K562 (cell line): ENCODE results near the gene LILRB3. TPM values are rescaled to one million over a fixed set of nuclear protein-coding genes. Genes with fewer than 3 reads are reported as not detected.

ENCODE experiments used
- ATAC-seq: fragments of 200-7000 bp; cut with Tn5 transposase; 3 replicates; pipeline ENCODE4 v1.9.1; 2020; ENCODE audit warnings: moderate library complexity
- BruUV-seq: library from RNA; stranded (reverse); fragments of 400-500 nt; replicated peaks from 2 replicates; lab custom pipeline; 2021; lab: Mats Ljungman, UMichigan
- CTCF ChIA-PET: fragments of 300-600 bp; formaldehyde crosslinking; extraction: SDS; loops from one replicate; lab custom pipeline; 2021; ENCODE audit warnings: low intra/inter-chr PET ratio; lab: Yijun Ruan, JAX
- POLR2A ChIA-PET: fragments of 300-600, 350-650 bp; sonication (Branson Sonifier 250); formaldehyde crosslinking; extraction: SDS; loops from one replicate; lab custom pipeline; 2021; ENCODE audit warnings: antibody characterized with exemption, inconsistent platforms; lab: Yijun Ruan, JAX
- DNase-seq, 4 experiments: peaks; one replicate each; pipeline versions ENCODE4 v3.0.0 to v3.0.0-alpha.2; 2011 to 2018; ENCODE audit warnings: low spot score in 3 of 4, mixed read lengths in 3 of 4; ENCODE audit errors: extremely low read depth in 1 of 4
- FAIRE-seq: peaks from 2 replicates; lab custom pipeline; 2011; peaks lifted over from hg19 to GRCh38; lab: Jason Lieb, UNC
- H2AFZ ChIP-seq: 2 replicates; pipeline ENCODE4 v1.6.0; 2011; ENCODE audit warnings: low read depth, low read length, control low read depth, inconsistent platforms
- H3K27ac ChIP-seq: fragments of 200-600 bp; 3 replicates; pipeline ENCODE4 v1.8.0; 2011; ENCODE audit warnings: low read depth, mild to moderate bottlenecking, control low read depth, inconsistent platforms, low read length, moderate library complexity, mixed read lengths; ENCODE audit errors: extremely low read depth
- H3K27me3 ChIP-seq, 2 experiments: fragments of 300-600 bp in 1 of 2; 2 replicates in 1 of 2; 3 replicates in 1 of 2; pipeline versions ENCODE4 v1.6.0 to v1.8.0; 2011; ENCODE audit warnings: inconsistent platforms in 2 of 2, low read length in 2 of 2, mild to moderate bottlenecking in 1 of 2, mixed read lengths in 1 of 2, moderate library complexity in 1 of 2; ENCODE audit not compliant: control insufficient read depth in 2 of 2, insufficient read depth in 2 of 2
- H3K36me3 ChIP-seq: fragments of 300-600 bp; 3 replicates; pipeline ENCODE4 v1.8.0; 2011; ENCODE audit warnings: mild to moderate bottlenecking, low read length, inconsistent platforms; ENCODE audit not compliant: control insufficient read depth, insufficient read depth
- H3K4me1 ChIP-seq, 2 experiments: fragments of 200-600 bp in 1 of 2; replicated peaks in 1 of 2; 2 replicates in 1 of 2; 3 replicates in 1 of 2; pipeline versions ENCODE4 v1.5.1 to v1.8.0; 2011; ENCODE audit warnings: inconsistent platforms in 2 of 2, low read length in 2 of 2, mild to moderate bottlenecking in 1 of 2, mixed read lengths in 1 of 2, moderate library complexity in 1 of 2; ENCODE audit not compliant: control insufficient read depth in 2 of 2, insufficient read depth in 2 of 2
- H3K4me2 ChIP-seq: 2 replicates; pipeline ENCODE4 v1.6.1; 2011; ENCODE audit warnings: low read length, control low read depth, inconsistent platforms, mixed read lengths; ENCODE audit not compliant: insufficient read depth
- H3K4me3 ChIP-seq: fragments of 200-600 bp; sonication (generic), shearing (Covaris generic); 2 replicates; pipeline ENCODE4 v1.5.1; 2016; ENCODE audit warnings: control low read depth, inconsistent platforms
- H3K79me2 ChIP-seq: fragments of 200-600 bp; 3 replicates; pipeline ENCODE4 v1.8.0; 2011; ENCODE audit warnings: low read length, inconsistent platforms; ENCODE audit not compliant: control insufficient read depth, insufficient read depth
- H3K9ac ChIP-seq, 2 experiments: 2 replicates each; pipeline versions ENCODE4 v1.6.0 to v1.6.1; 2011; ENCODE audit warnings: low read depth in 2 of 2, low read length in 2 of 2, control low read depth in 1 of 2, inconsistent platforms in 1 of 2, mild to moderate bottlenecking in 1 of 2, mixed read lengths in 1 of 2; ENCODE audit not compliant: insufficient read depth in 1 of 2
- H3K9me1 ChIP-seq: one replicate; pipeline ENCODE4 v1.6.0; 2011; ENCODE audit warnings: inconsistent platforms, mild to moderate bottlenecking, low read length, moderate library complexity; ENCODE audit not compliant: control insufficient read depth, insufficient read depth
- H3K9me3 ChIP-seq: replicated peaks from 2 replicates; pipeline ENCODE4 v1.5.1; 2011; ENCODE audit warnings: low read depth, low read length, inconsistent platforms; ENCODE audit not compliant: control insufficient read depth, insufficient read depth
- H4K20me1 ChIP-seq: replicated peaks from 2 replicates; pipeline ENCODE4 v1.6.1; 2011; ENCODE audit warnings: low read length, inconsistent platforms, mixed read lengths; ENCODE audit not compliant: control insufficient read depth, insufficient read depth
- BMI1 ChIP-seq: fragments of 150-350 bp; IDR thresholded peaks from 2 replicates; pipeline ENCODE4 v1.6.1; 2014; ENCODE audit warnings: low read length
- CXXC5 ChIP-seq: fragments of 250-450 bp; sonication (Bioruptor Pico); IDR thresholded peaks from 2 replicates; pipeline ENCODE4 v1.8.0; 2022; ENCODE audit warnings: inconsistent platforms, mild to moderate bottlenecking, moderate library complexity
- DDX20 ChIP-seq: fragments of 450-650 bp; IDR thresholded peaks from 2 replicates; pipeline ENCODE4 v1.6.1; 2016; ENCODE audit warnings: missing genetic modification characterization, low read depth, mild to moderate bottlenecking, missing compliant biosample characterization, moderate library complexity
- E2F1 ChIP-seq: sonication (generic); formaldehyde crosslinking; IDR thresholded peaks from 2 replicates; pipeline ENCODE4 v1.8.1; 2023; ENCODE audit warnings: mild to moderate bottlenecking, missing genetic modification reagents, moderate library complexity
- ESRRB ChIP-seq: fragments of 250-450 bp; sonication (Bioruptor Pico); IDR thresholded peaks from 2 replicates; pipeline ENCODE4 v1.5.0; 2020; ENCODE audit warnings: mild to moderate bottlenecking, moderate library complexity, borderline replicate concordance
- KLF1 ChIP-seq: fragments of 450-650 bp; IDR thresholded peaks from 2 replicates; pipeline ENCODE4 v1.6.1; 2016; ENCODE audit warnings: missing genetic modification characterization, missing compliant biosample characterization
- MECOM ChIP-seq: fragments of 250-450 bp; sonication (Bioruptor Pico); IDR thresholded peaks from 2 replicates; pipeline ENCODE4 v1.8.0; 2022; ENCODE audit warnings: inconsistent platforms
- MEF2D ChIP-seq: conservative IDR thresholded peaks from 2 replicates; pipeline ENCODE4 v1.6.1; 2016; ENCODE audit warnings: low read depth, missing genetic modification characterization, missing compliant biosample characterization
- NFIC ChIP-seq: fragments of 450-650 bp; IDR thresholded peaks from 2 replicates; pipeline ENCODE4 v1.6.1; 2017; ENCODE audit warnings: mild to moderate bottlenecking, inconsistent platforms
- SAFB2 ChIP-seq: fragments of 200-400 bp; formaldehyde crosslinking; IDR thresholded peaks from 2 replicates; pipeline ENCODE4 v1.6.1; 2018; ENCODE audit warnings: borderline replicate concordance, low read length, low read depth, moderate library complexity; ENCODE audit not compliant: severe bottlenecking
- SRF ChIP-seq, 2 experiments: fragments of 250-450, 450-650 bp in 1 of 2; sonication (Bioruptor Pico) in 1 of 2; sonication (generic) in 1 of 2; formaldehyde crosslinking; IDR thresholded peaks; 2 replicates each; pipeline versions ENCODE4 v1.5.0 to v1.5.1; 2020 to 2022; ENCODE audit warnings: mild to moderate bottlenecking in 1 of 2, missing genetic modification reagents in 1 of 2
- SRSF1 ChIP-seq: fragments of 200-400 bp; formaldehyde crosslinking; IDR thresholded peaks from 2 replicates; pipeline ENCODE4 v1.6.1; 2017; ENCODE audit warnings: mild to moderate bottlenecking, low read depth, low read length, moderate library complexity
- STAT5A ChIP-seq: IDR thresholded peaks from 2 replicates; pipeline ENCODE4 v1.6.1; 2012; ENCODE audit warnings: low read length, inconsistent platforms, borderline replicate concordance
- ZBTB33 ChIP-seq: sonication (generic); formaldehyde crosslinking; IDR thresholded peaks from 2 replicates; pipeline ENCODE4 v1.8.1; 2023; ENCODE audit warnings: mild to moderate bottlenecking, missing genetic modification reagents
- ZC3H11A ChIP-seq: IDR thresholded peaks from 2 replicates; pipeline ENCODE4 v1.6.1; 2012; ENCODE audit warnings: low read depth, low read length, improper control_type of control experiment
- WGBS: fragments of 100-300 bp; shearing (Covaris generic); methylation state at CpG from one replicate; pipeline ENCODE4 v1.1.6; 2016; ENCODE audit warnings: low coverage, mixed read lengths; ENCODE audit not compliant: insufficient coverage; ENCODE audit errors: missing lambda C conversion rate; 5-methylcytosine and 5-hydroxymethylcytosine counted together
- in situ Hi-C: fragments of 300-500 bp; cut with MboI; formaldehyde crosslinking; loops from 4 replicates; pipeline ENCODE4 v1.15.0; 2018; ENCODE audit warnings: inconsistent platforms, mixed read lengths
- intact Hi-C: fragments of 100-400 bp; cut with micrococcal nuclease; formaldehyde crosslinking; loops from 2 replicates; pipeline ENCODE4 v1.14.2; 2022
- polyA plus RNA-seq, 8 experiments: library from polyadenylated mRNA; depleted of rRNA in 4 of 8; stranded (reverse) in 5 of 8; unstranded in 3 of 8; fragments of >200 nt; fragmentation: Nextera tagmentation in 2 of 8; fragmentation: Illumina TruSeq in 1 of 8; extraction: Ambion mirVana in 2 of 8; extraction: Trizol in 1 of 8; gene quantifications; 2 replicates each; pipeline versions ENCODE4 v1.2.1 to v1.2.3, GENCODE V29; 2011 to 2014; ENCODE audit warnings: inconsistent platforms in 1 of 8, missing spikeins in 1 of 8
- total RNA-seq, 7 experiments: library from RNA; depleted of rRNA in 6 of 7; stranded (reverse); fragments of >200 nt in 6 of 7; fragmentation: Illumina TruSeq in 2 of 7; extraction: Trizol in 2 of 7; gene quantifications; 2 replicates each; pipeline versions ENCODE4 v1.2.1 to v1.2.3, GENCODE V29; 2011 to 2021; ENCODE audit warnings: low replicate concordance in 1 of 7
- TF ChIP-seq, protein P1 (sequence below): fragments of 450-650 bp; IDR thresholded peaks from 2 replicates; pipeline ENCODE4 v1.6.1; 2016; ENCODE audit warnings: borderline replicate concordance

LILRB3 gene
- total and polyA plus RNA-seq, 9 of the 15 experiments (the other 6 are each of a cell fraction or from before 2014, with no cell fraction given), result 0.01 to 0.09 TPM; not detected in 7

DNA sequence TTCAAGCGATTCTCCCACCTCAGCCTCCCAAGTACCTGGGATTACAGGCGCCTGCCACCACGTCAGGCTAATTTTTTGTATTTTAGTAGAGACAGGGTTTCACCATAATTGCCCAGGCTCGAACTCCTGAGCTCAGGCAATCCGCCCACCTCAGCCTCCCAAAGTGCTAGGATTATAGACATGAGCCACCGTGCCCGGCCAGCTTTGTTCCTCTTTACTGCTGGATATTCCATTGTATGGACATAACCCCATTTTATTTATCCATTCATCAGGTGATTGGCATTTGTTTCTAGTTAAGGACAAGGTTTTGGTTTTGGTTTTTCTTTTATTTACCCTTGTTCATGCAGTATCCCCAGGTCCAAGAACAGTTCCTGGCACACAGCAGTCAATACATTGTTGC, 26.3 kb downstream of the LILRB3 start:
- WGBS, result 88% methylated on average over 7 of the region's 7 CpGs
- no peak overlapping the region for H3K4me2 ChIP-seq
- H3K4me1 ChIP-seq, result peaks cover 8 to 22% of the 10 kb centered on the region in 2 experiments; a peak in 3 of 5 replicates
- H3K27me3 ChIP-seq, result no peaks in the 10 kb centered on the region
- no peak overlapping the region for H2AFZ ChIP-seq
- H3K4me3 ChIP-seq, result no peak overlapping the region
- ChIA-PET CTCF (no interaction called here), POLR2A (interaction anchor here (0.6 to 1.0 kb wide), 3 partner anchors 11 to 58 kb away, joined by 3 to 4 read pairs (median 3); no protein-coding TSS in a partner anchor)
- intact Hi-C loops, result no loop called here
- H3K9me1 ChIP-seq, result no peaks in the 10 kb centered on the region
- in situ Hi-C loops, result no loop called here
- H3K27ac ChIP-seq, result no peak overlapping the region
- no TSS peak for BruUV-seq
- H3K9me3 ChIP-seq, result no peaks in the 10 kb centered on the region
- ATAC-seq (no peak), FAIRE-seq (no peak), DNase-seq (no peak)
- peaks cover 8% of the 10 kb centered on the region for H4K20me1 ChIP-seq
- peaks cover 45% of the 10 kb centered on the region for H3K36me3 ChIP-seq
- H3K79me2 ChIP-seq, result peaks cover 27% of the 10 kb centered on the region
- TF ChIP-seq MEF2D (no peak), NFIC (no peak), DDX20 (tag) (no peak), ZC3H11A (no peak), ZBTB33 (CRISPR knock-in tag) (no peak), STAT5A (no peak), CXXC5 (CRISPR knock-in tag) (no peak), SAFB2 (no peak), KLF1 (no peak), SRF (CRISPR knock-in tag; IDR thresholded peaks at IDR 0.05) (no peak), SRSF1 (no peak), ESRRB (CRISPR knock-in tag) (no peak), MECOM (CRISPR knock-in tag) (no peak), BMI1 (no peak), E2F1 (CRISPR knock-in tag) (no peak)
- TF ChIP-seq, protein P1, sequence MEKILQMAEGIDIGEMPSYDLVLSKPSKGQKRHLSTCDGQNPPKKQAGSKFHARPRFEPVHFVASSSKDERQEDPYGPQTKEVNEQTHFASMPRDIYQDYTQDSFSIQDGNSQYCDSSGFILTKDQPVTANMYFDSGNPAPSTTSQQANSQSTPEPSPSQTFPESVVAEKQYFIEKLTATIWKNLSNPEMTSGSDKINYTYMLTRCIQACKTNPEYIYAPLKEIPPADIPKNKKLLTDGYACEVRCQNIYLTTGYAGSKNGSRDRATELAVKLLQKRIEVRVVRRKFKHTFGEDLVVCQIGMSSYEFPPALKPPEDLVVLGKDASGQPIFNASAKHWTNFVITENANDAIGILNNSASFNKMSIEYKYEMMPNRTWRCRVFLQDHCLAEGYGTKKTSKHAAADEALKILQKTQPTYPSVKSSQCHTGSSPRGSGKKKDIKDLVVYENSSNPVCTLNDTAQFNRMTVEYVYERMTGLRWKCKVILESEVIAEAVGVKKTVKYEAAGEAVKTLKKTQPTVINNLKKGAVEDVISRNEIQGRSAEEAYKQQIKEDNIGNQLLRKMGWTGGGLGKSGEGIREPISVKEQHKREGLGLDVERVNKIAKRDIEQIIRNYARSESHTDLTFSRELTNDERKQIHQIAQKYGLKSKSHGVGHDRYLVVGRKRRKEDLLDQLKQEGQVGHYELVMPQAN, result no peak
- no peak overlapping the region for H3K9ac ChIP-seq
